ENCODE results near the gene ZNF396.

DNA sequence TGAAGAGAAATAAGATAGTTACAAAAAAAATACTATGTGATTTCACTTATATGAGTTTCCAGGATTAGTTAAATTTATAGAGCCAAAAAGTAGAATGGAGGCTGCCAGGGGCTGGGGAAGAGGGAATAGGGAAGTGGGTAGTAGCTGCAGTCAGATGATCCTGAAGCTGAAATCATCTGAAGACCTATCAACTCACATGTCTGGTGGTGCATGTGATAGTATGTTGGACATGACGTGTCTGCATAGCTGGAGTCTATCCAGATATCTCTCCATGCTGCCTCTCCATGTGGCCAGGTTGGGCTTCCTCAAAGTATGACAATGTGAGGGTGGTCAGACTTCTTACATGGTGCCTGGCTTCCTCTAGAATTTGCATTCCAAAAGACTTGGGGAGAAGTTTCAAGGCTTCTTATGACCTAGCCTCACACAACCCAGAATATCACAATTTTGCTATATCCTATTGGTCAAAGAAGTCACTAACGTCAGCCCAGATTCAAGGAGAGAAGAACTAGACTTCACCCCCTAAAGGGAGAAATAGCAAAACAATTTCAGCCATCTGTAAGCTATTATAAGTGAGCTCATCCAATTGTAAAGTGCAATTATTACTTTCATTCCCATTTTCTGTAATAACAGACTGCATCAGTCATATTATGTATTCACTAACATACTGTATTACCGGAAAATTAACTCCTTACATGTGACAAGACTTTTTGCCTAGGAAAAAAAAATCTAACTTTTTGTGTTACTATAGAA, 14.0 kb upstream of the ZNF396 start:
- TF ChIP-seq, protein P1, sequence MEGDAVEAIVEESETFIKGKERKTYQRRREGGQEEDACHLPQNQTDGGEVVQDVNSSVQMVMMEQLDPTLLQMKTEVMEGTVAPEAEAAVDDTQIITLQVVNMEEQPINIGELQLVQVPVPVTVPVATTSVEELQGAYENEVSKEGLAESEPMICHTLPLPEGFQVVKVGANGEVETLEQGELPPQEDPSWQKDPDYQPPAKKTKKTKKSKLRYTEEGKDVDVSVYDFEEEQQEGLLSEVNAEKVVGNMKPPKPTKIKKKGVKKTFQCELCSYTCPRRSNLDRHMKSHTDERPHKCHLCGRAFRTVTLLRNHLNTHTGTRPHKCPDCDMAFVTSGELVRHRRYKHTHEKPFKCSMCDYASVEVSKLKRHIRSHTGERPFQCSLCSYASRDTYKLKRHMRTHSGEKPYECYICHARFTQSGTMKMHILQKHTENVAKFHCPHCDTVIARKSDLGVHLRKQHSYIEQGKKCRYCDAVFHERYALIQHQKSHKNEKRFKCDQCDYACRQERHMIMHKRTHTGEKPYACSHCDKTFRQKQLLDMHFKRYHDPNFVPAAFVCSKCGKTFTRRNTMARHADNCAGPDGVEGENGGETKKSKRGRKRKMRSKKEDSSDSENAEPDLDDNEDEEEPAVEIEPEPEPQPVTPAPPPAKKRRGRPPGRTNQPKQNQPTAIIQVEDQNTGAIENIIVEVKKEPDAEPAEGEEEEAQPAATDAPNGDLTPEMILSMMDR (IDR thresholded peaks at IDR 0.05; ENCODE audit: insufficient read depth, low read depth, low read length) = no peak
- no peak for TF ChIP-seq EZH2 (IDR thresholded peaks at IDR 0.05; ENCODE audit: insufficient read depth, low read length)
